Mesenchymal stem cell (in vitro differentiated cells and primary cell): ENCODE results near the gene KRT13.

Experiments used
- DNase-seq: peaks from one replicate; pipeline ENCODE4 v3.0.0-alpha.2; 2013
- H2AFZ ChIP-seq: one replicate; pipeline ENCODE4 v1.6.1; 2013; ENCODE audit warnings: low read depth, mild to moderate bottlenecking, control low read depth, inconsistent platforms, low read length, moderate library complexity
- H2AK5ac ChIP-seq: 2 replicates; pipeline ENCODE4 v1.6.1; 2013; ENCODE audit warnings: low read length, moderate library complexity, mild to moderate bottlenecking, inconsistent platforms; ENCODE audit not compliant: severe bottlenecking
- H2BK120ac ChIP-seq: one replicate; pipeline ENCODE4 v1.6.1; 2013; ENCODE audit warnings: low read depth, mild to moderate bottlenecking, inconsistent platforms, low read length, moderate library complexity
- H2BK12ac ChIP-seq, 2 experiments: one replicate each; pipeline ENCODE4 v1.6.1; 2013; ENCODE audit warnings: inconsistent platforms in 2 of 2, low read length in 2 of 2, mild to moderate bottlenecking in 2 of 2, moderate library complexity in 2 of 2, control low read depth in 1 of 2
- H2BK15ac ChIP-seq: one replicate; pipeline ENCODE4 v1.6.1; 2013; ENCODE audit warnings: mild to moderate bottlenecking, low read depth, inconsistent platforms; ENCODE audit not compliant: poor library complexity, severe bottlenecking
- H2BK5ac ChIP-seq: 2 replicates; pipeline ENCODE4 v1.6.1; 2013; ENCODE audit warnings: low read depth, mild to moderate bottlenecking, low read length, control low read depth, inconsistent platforms; ENCODE audit not compliant: poor library complexity, severe bottlenecking
- H3K14ac ChIP-seq, 2 experiments: one replicate each; pipeline ENCODE4 v1.6.1; 2013; ENCODE audit warnings: inconsistent platforms in 2 of 2, low read length in 2 of 2, control low read depth in 1 of 2, mild to moderate bottlenecking in 1 of 2, moderate library complexity in 1 of 2
- H3K18ac ChIP-seq, 2 experiments: one replicate each; pipeline ENCODE4 v1.6.1; 2013; ENCODE audit warnings: inconsistent platforms in 2 of 2, low read length in 2 of 2, control low read depth in 1 of 2, low read depth in 1 of 2, mild to moderate bottlenecking in 1 of 2
- H3K23ac ChIP-seq, 2 experiments: one replicate each; pipeline ENCODE4 v1.6.1; 2013; ENCODE audit warnings: inconsistent platforms in 2 of 2, low read length in 2 of 2, mild to moderate bottlenecking in 2 of 2, moderate library complexity in 2 of 2, control low read depth in 1 of 2
- H3K27ac ChIP-seq: 2 replicates; pipeline ENCODE4 v1.5.1; 2013; ENCODE audit warnings: mild to moderate bottlenecking, moderate library complexity, low read length, control low read depth, inconsistent platforms; ENCODE audit not compliant: poor library complexity, severe bottlenecking
- H3K27me3 ChIP-seq, 2 experiments: 2 replicates each; pipeline versions ENCODE4 v1.6.1 to v1.7.0; 2013; ENCODE audit warnings: low read length in 2 of 2, mild to moderate bottlenecking in 2 of 2, moderate library complexity in 2 of 2, control low read depth in 1 of 2, inconsistent platforms in 1 of 2; ENCODE audit not compliant: control insufficient read depth in 1 of 2, insufficient read depth in 1 of 2
- H3K36me3 ChIP-seq, 2 experiments: 2 replicates each; pipeline versions ENCODE4 v1.6.1 to v1.7.0; 2013; ENCODE audit warnings: low read length in 2 of 2, control low read depth in 1 of 2, inconsistent platforms in 1 of 2, low read depth in 1 of 2, mild to moderate bottlenecking in 1 of 2; ENCODE audit not compliant: insufficient read depth in 2 of 2, control insufficient read depth in 1 of 2
- H3K4ac ChIP-seq, 2 experiments: one replicate each; pipeline ENCODE4 v1.6.1; 2013; ENCODE audit warnings: inconsistent platforms in 2 of 2, low read length in 2 of 2, mild to moderate bottlenecking in 2 of 2, moderate library complexity in 2 of 2, control low read depth in 1 of 2, low read depth in 1 of 2
- H3K4me1 ChIP-seq: 2 replicates; pipeline ENCODE4 v1.6.1; 2013; ENCODE audit warnings: low read depth, low read length, control low read depth; ENCODE audit not compliant: control insufficient read depth, insufficient read depth
- H3K4me2 ChIP-seq: 2 replicates; pipeline ENCODE4 v1.6.1; 2013; ENCODE audit warnings: low read length, mild to moderate bottlenecking, inconsistent platforms; ENCODE audit not compliant: poor library complexity, severe bottlenecking
- H3K4me3 ChIP-seq, 2 experiments: 2 replicates each; pipeline versions ENCODE4 v1.5.1 to v1.7.0; 2013; ENCODE audit warnings: low read length in 2 of 2, mild to moderate bottlenecking in 2 of 2, control low read depth in 1 of 2, low read depth in 1 of 2; ENCODE audit not compliant: insufficient read depth in 1 of 2
- H3K79me1 ChIP-seq: replicated peaks from 2 replicates; pipeline ENCODE4 v1.6.1; 2013; ENCODE audit warnings: mild to moderate bottlenecking, control low read depth, low read length, inconsistent platforms; ENCODE audit not compliant: poor library complexity, severe bottlenecking
- H3K9ac ChIP-seq: 2 replicates; pipeline ENCODE4 v1.7.0; 2013; ENCODE audit warnings: mild to moderate bottlenecking, low read length, moderate library complexity
- H3K9me3 ChIP-seq: 2 replicates; pipeline ENCODE4 v1.7.0; 2013; ENCODE audit warnings: mild to moderate bottlenecking, low read length; ENCODE audit not compliant: control insufficient read depth
- H4K8ac ChIP-seq: one replicate; pipeline ENCODE4 v1.6.1; 2013; ENCODE audit warnings: inconsistent platforms, mild to moderate bottlenecking, low read length, moderate library complexity
- H4K91ac ChIP-seq: one replicate; pipeline ENCODE4 v1.6.1; 2013; ENCODE audit warnings: mild to moderate bottlenecking, low read length, inconsistent platforms
- WGBS: methylation state at CpG from one replicate; pipeline ENCODE4 v1.1.7; 2013; ENCODE audit warnings: mixed read lengths; 5-methylcytosine and 5-hydroxymethylcytosine counted together

Gene KRT13

GRCh38 chr17:41483991-41484826, 21.2 kb downstream of the KRT13 start:
- Histone ChIP-seq H2AK5ac (no peak overlapping the region), H3K4ac (no peak overlapping the region), H3K36me3 (no peaks in the 10 kb centered on the region), H3K14ac (no peak overlapping the region), H2BK5ac (no peak overlapping the region), H3K18ac (no peak overlapping the region), H3K4me1 (peaks cover 2% of the 10 kb centered on the region), H4K8ac (no peak overlapping the region), H2AFZ (no peak overlapping the region), H4K91ac (no peak overlapping the region), H3K27me3 (peaks cover 0 to 49% of the 10 kb centered on the region in 2 experiments), H3K4me3 (no peak overlapping the region), H2BK120ac (no peak overlapping the region), H3K27ac (no peak overlapping the region), H2BK15ac (no peak overlapping the region), H2BK12ac (no peak overlapping the region), H3K9ac (no peak overlapping the region), H3K9me3 (no peaks in the 10 kb centered on the region), H3K4me2 (no peak overlapping the region), H3K79me1 (no peaks in the 10 kb centered on the region), H3K23ac (no peak overlapping the region)
- WGBS, result 89% methylated on average over 7 of the region's 7 CpGs
- no peak for DNase-seq

DNA sequence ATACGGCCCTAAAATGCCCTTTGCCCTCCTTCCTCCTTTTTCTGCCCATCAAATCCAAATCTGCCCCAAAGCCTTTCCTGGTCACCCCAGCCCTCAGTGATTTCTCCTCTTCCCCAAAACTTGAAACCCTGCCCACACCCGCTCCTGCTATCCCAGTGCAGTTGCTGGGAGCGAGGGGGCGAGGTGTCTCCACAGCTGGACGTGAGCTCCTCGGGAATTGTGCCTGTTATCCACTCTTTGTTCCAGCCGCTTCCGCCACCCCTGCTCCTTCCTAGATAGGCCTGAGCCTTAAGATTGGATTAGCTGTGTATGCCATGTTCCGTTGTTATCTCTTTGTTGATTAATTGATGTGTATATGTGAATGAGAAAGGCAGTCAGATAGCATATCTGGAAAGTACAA, 21.9 kb downstream of the KRT13 start:
- Histone ChIP-seq H2BK5ac (no peak overlapping the region), H3K4me1 (no peaks in the 10 kb centered on the region)

DNA sequence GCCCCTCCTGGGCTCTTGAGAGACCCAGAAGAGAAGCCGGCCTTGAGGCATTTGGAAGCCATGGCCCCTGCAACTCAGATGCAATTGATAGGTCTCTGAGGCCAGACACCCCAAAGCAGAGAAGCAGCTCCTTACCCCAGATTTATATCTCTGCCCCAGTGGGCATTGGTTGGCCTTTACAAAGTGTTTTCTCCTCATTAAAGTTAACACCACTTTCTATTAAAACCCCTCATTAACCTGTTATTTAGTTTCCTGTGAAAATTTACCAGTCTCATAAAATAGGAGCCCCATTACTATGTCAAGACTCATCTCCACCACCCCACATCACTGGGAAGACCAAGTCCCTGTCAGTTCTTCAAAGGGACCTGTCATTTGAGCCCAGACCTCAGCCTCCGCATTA, 24.4 kb downstream of the KRT13 start, which contains the start of gene KRT35:
Gene KRT35, minus strand, starts transcription at position 116 of the 400 bp plus-strand sequence. Its CDS starts 54 bp downstream, at position 62.
- H3K18ac ChIP-seq, result no peak within 1 kb of the TSS
- H3K14ac ChIP-seq, result no peak within 1 kb of the TSS
- no peak within 1 kb of the TSS for H3K4me2 ChIP-seq
- no peaks in the 10 kb centered on the region for H3K9me3 ChIP-seq
- no peak within 1 kb of the TSS for H2AK5ac ChIP-seq
- no peak within 1 kb of the TSS for H3K27ac ChIP-seq
- H2AFZ ChIP-seq, result no peak within 1 kb of the TSS
- H3K9ac ChIP-seq, result no peak within 1 kb of the TSS
- no peaks in the 10 kb centered on the region for H3K36me3 ChIP-seq
- 100% methylated on average over 2 of the region's 2 CpGs for WGBS
- H2BK12ac ChIP-seq, result no peak within 1 kb of the TSS
- H2BK15ac ChIP-seq, result no peak within 1 kb of the TSS
- H3K4me1 ChIP-seq, result no peaks in the 10 kb centered on the region
- H2BK5ac ChIP-seq, result no peak within 1 kb of the TSS
- no peak within 1 kb of the TSS for H4K91ac ChIP-seq
- no peak within 1 kb of the TSS for H3K4me3 ChIP-seq
- no peak within 1 kb of the TSS for H4K8ac ChIP-seq
- H3K79me1 ChIP-seq, result no peaks in the 10 kb centered on the region
- no peak for DNase-seq
- H3K4ac ChIP-seq, result no peak within 1 kb of the TSS
- no peak within 1 kb of the TSS for H2BK120ac ChIP-seq
- no peak within 1 kb of the TSS for H3K23ac ChIP-seq
- peaks cover 0 to 62% of the 10 kb centered on the region in 2 experiments for H3K27me3 ChIP-seq

More for the DNA sequence above, 21.9 kb downstream of the KRT13 start:
- Histone ChIP-seq H4K8ac (no peak overlapping the region), H2BK15ac (no peak overlapping the region), H3K4ac (no peak overlapping the region), H3K9ac (no peak overlapping the region), H2AFZ (no peak overlapping the region), H3K14ac (no peak overlapping the region), H3K9me3 (no peaks in the 10 kb centered on the region), H3K4me3 (no peak overlapping the region), H3K27me3 (peaks cover 0 to 56% of the 10 kb centered on the region in 2 experiments), H2AK5ac (no peak overlapping the region), H3K27ac (no peak overlapping the region), H2BK120ac (no peak overlapping the region), H3K79me1 (no peaks in the 10 kb centered on the region), H2BK12ac (no peak overlapping the region), H3K18ac (no peak overlapping the region), H4K91ac (no peak overlapping the region), H3K4me2 (no peak overlapping the region), H3K23ac (no peak overlapping the region), H3K36me3 (no peaks in the 10 kb centered on the region)
- no peak for DNase-seq
- 73% methylated on average over 9 of the region's 9 CpGs for WGBS

- Histone ChIP-seq H2BK15ac (no peak overlapping the region), H3K9ac (no peak overlapping the region), H3K36me3 (no peaks in the 10 kb centered on the region), H3K18ac (no peak overlapping the region), H2BK12ac (no peak overlapping the region), H3K4me3 (no peak overlapping the region), H3K14ac (no peak overlapping the region), H3K9me3 (no peaks in the 10 kb centered on the region), H3K27me3 (peaks cover 0 to 65% of the 10 kb centered on the region in 2 experiments), H2AK5ac (no peak overlapping the region), H3K4me2 (no peak overlapping the region), H2AFZ (no peak overlapping the region), H3K27ac (no peak overlapping the region), H3K79me1 (no peaks in the 10 kb centered on the region), H2BK5ac (no peak overlapping the region), H3K4me1 (no peaks in the 10 kb centered on the region), H3K23ac (no peak overlapping the region), H4K91ac (no peak overlapping the region), H4K8ac (no peak overlapping the region), H3K4ac (no peak overlapping the region), H2BK120ac (no peak overlapping the region)
- no peak for DNase-seq
- 94% methylated on average over 10 of the region's 10 CpGs for whole genome bisulfite sequencing
These were observed 24.8 kb downstream of the KRT13 start for GRCh38 chr17:41480581-41480980.
